Transverse colon (tissue), 4 donors: ENCODE results near the gene CDC42BPG. TPM values are rescaled to one million over a fixed set of nuclear protein-coding genes. Genes with fewer than 3 reads are reported as not detected.

Experiments used
- DNase-seq: peaks from one replicate; pipeline ENCODE4 v3.0.0-alpha.2; 2019
- H3K27ac ChIP-seq, 4 donors: fragments of 200-600 bp; sonication (generic); 2 replicates each; pipeline ENCODE4 v1.5.1; 2016 to 2018; ENCODE audit warnings: inconsistent platforms in 4 of 4
- H3K27me3 ChIP-seq: fragments of 200-600 bp; sonication (generic); 2 replicates; pipeline ENCODE4 v1.5.1; 2017; ENCODE audit warnings: inconsistent platforms
- H3K36me3 ChIP-seq, 4 donors: fragments of 200-600 bp; sonication (generic); 2 replicates each; pipeline ENCODE4 v1.5.1; 2017 to 2019; ENCODE audit warnings: inconsistent platforms in 4 of 4
- H3K4me1 ChIP-seq, 4 donors: fragments of 200-600 bp; sonication (generic); 2 replicates each; pipeline ENCODE4 v1.5.1; 2017 to 2020; ENCODE audit warnings: inconsistent platforms in 4 of 4
- H3K4me3 ChIP-seq, 4 donors: fragments of 200-600 bp; sonication (generic); 1 replicate in 1 of 4; 2 replicates in 3 of 4; pipeline versions ENCODE4 v1.5.1 to v1.6.1; 2017 to 2019; ENCODE audit warnings: inconsistent platforms in 4 of 4
- H3K9me3 ChIP-seq, 2 donors: fragments of 200-600 bp; sonication (generic); 2 replicates each; pipeline ENCODE4 v1.5.1; 2017 to 2019; ENCODE audit warnings: inconsistent platforms in 2 of 2
- CTCF ChIP-seq, 5 experiments: fragments of 200-600 bp in 3 of 5; fragments of 450-650 bp in 2 of 5; sonication (generic) in 3 of 5; IDR thresholded peaks; 1 replicate in 2 of 5; 2 replicates in 3 of 5; pipeline ENCODE4 v1.5.1; 2016 to 2017; ENCODE audit warnings: antibody characterized with exemption in 5 of 5, inconsistent platforms in 3 of 5, mild to moderate bottlenecking in 2 of 5, moderate library complexity in 1 of 5
- EP300 ChIP-seq: sonication (generic); formaldehyde crosslinking; IDR thresholded peaks from one replicate; pipeline ENCODE4 v1.6.1; 2017; ENCODE audit warnings: antibody characterized with exemption, low read depth
- POLR2A ChIP-seq: fragments of 450-650 bp; IDR thresholded peaks from one replicate; pipeline ENCODE4 v1.6.1; 2016; ENCODE audit warnings: antibody characterized with exemption, mild to moderate bottlenecking, moderate library complexity
- POLR2AphosphoS5 ChIP-seq, 3 donors: sonication (generic); formaldehyde crosslinking; IDR thresholded peaks; one replicate each; pipeline ENCODE4 v1.6.1; 2016; ENCODE audit warnings: antibody characterized with exemption in 3 of 3
- WGBS, 2 donors: methylation state at CpG; one replicate each; pipeline ENCODE4 v1.1.5; 2018; ENCODE audit warnings: low coverage in 1 of 2; 5-methylcytosine and 5-hydroxymethylcytosine counted together
- in situ Hi-C, 4 donors: fragments of 200-750 bp; cut with MboI; loops; one replicate each; pipeline versions ENCODE4 v1.15.0 to v1.15.1; 2017; ENCODE audit warnings: low sequenced_read_pairs in 3 of 4, low pct_ligation_motif_present in 1 of 4, low pct_unique_long_range_greater_than_20kb in 1 of 4
- intact Hi-C: fragments of 100-400 bp; cut with DNase I; formaldehyde crosslinking; loops from one replicate; pipeline ENCODE4 v1.15.1; 2023; ENCODE audit warnings: low total_unique reads
- total RNA-seq, 4 donors: library from RNA; depleted of rRNA; stranded (reverse); fragments of >200 nt; gene quantifications; one replicate each; pipeline ENCODE4 v1.1.0, GENCODE V29; 2016

CDC42BPG gene
- total RNA-seq, 4 donors from 2014 or later, result 32.6 to 82.3 (median 46.9) TPM

GRCh38 chr11:64871492-64871891 is 27.0 kb upstream of the CDC42BPG start:
- Histone ChIP-seq H3K36me3 (peaks cover 0 to 5% (median 0%) of the 10 kb centered on the region in 4 donors), H3K4me1 (peaks cover 62 to 81% (median 75%) of the 10 kb centered on the region in 4 donors), H3K27ac (peak overlapping the region; percentile 79 to 96 (median 94)), H3K4me3 (no peak overlapping the region), H3K27me3 (no peaks in the 10 kb centered on the region), H3K9me3 (no peaks in the 10 kb centered on the region)
- DNase-seq, result no peak
- intact Hi-C loops, result no loop called here
- WGBS, 2 donors, result 59 to 80% methylated on average over 1 to 3 of the region's 3 CpGs
- in situ Hi-C loops, result no loop called here
- TF ChIP-seq CTCF (IDR thresholded peaks at IDR 0.05) (no peak), EP300 (no peak), POLR2AphosphoS5 (IDR thresholded peaks at IDR 0.05) (no peak), POLR2A (no peak)

- in situ Hi-C loops (no loop called here), intact Hi-C loops (no loop called here)
- peak; percentile 64 for DNase-seq
- 65 to 80% methylated on average over 3 to 20 of the region's 20 CpGs for WGBS, 2 donors
- Histone ChIP-seq H3K27ac (peak overlapping the region; percentile 79 to 96 (median 94)), H3K9me3 (no peaks in the 10 kb centered on the region), H3K36me3 (peaks cover 0 to 5% (median 0%) of the 10 kb centered on the region in 4 donors), H3K27me3 (no peaks in the 10 kb centered on the region), H3K4me1 (peaks cover 57 to 80% (median 70%) of the 10 kb centered on the region in 4 donors), H3K4me3 (no peak overlapping the region)
- no peak for TF ChIP-seq EP300
- TF ChIP-seq POLR2AphosphoS5 (IDR thresholded peaks at IDR 0.05), result peak in 2 of 3 donors; percentile 32 to 36
Measured at GRCh38 chr11:64870893-64871466, 26.5 kb upstream of the CDC42BPG start.

GRCh38 chr11:64870176-64870892 is 25.9 kb upstream of the CDC42BPG start:
- 72% methylated on average over 19 of the region's 19 CpGs; no CpG with 5 or more reads in 1 of the 2 donors for WGBS, 2 donors
- intact Hi-C loops (no loop called here), in situ Hi-C loops (no loop called here)
- Histone ChIP-seq H3K9me3 (no peaks in the 10 kb centered on the region), H3K27ac (peak overlapping the region; percentile 79 to 96 (median 94)), H3K4me3 (no peak overlapping the region), H3K27me3 (no peaks in the 10 kb centered on the region), H3K4me1 (peaks cover 52 to 80% (median 65%) of the 10 kb centered on the region in 4 donors), H3K36me3 (peaks cover 0 to 5% (median 0%) of the 10 kb centered on the region in 4 donors)
- TF ChIP-seq POLR2A (no peak), EP300 (no peak), CTCF (IDR thresholded peaks at IDR 0.05) (no peak), POLR2AphosphoS5 (IDR thresholded peaks at IDR 0.05) (no peak)
- peak; percentile 36 for DNase-seq

- in situ Hi-C loops, result no loop called here
- intact Hi-C loops, result no loop called here
Measured at GRCh38 chr11:64869571-64870175, 25.2 kb upstream of the CDC42BPG start.

More at GRCh38 chr11:64869571-64870175, 25.2 kb upstream of the CDC42BPG start:
- TF ChIP-seq CTCF (IDR thresholded peaks at IDR 0.05) (peak in 2 of 5 experiments; percentile 9 to 13), POLR2A (no peak), POLR2AphosphoS5 (IDR thresholded peaks at IDR 0.05) (no peak)
- peak overlapping the region; percentile 79 to 96 (median 94) for H3K27ac ChIP-seq
- no peaks in the 10 kb centered on the region for H3K27me3 ChIP-seq
- H3K36me3 ChIP-seq, result peaks cover 0 to 5% (median 0%) of the 10 kb centered on the region in 4 donors
- WGBS, 2 donors, result 49% methylated on average over 9 of the region's 9 CpGs; no CpG with 5 or more reads in 1 of the 2 donors
- DNase-seq, result no peak
- peaks cover 58 to 80% (median 67%) of the 10 kb centered on the region in 4 donors for H3K4me1 ChIP-seq
- H3K9me3 ChIP-seq, result no peaks in the 10 kb centered on the region
- no peak overlapping the region for H3K4me3 ChIP-seq
